Activated CD4-positive, alpha-beta T cell treated with anti-CD3 and anti-CD28 coated beads, Interleukin-2, Interleukin-4, amounts not matched to agents 100 ng/mL and 50 ng/mL, durations not matched to agents 16 hours and 8 hours (primary cell): ENCODE results near the gene RAPGEF6.
A peak's percentile ranks its signal among the peaks of the same experiment; 100 is the strongest.
"Not testable (repeated sequence)": the region's sequence is repeated elsewhere in the genome, so short reads cannot be mapped to it uniquely, and the experiment has no call there.

ENCODE experiments used
- DNase-seq: peaks from one replicate; pipeline ENCODE4 v3.0.0-alpha.2; 2020; ENCODE audit warnings: low spot score

Gene RAPGEF6

GRCh38 chr5:131423056-131423455 lies 212.0 kb downstream of the RAPGEF6 start:
- no peak for DNase-seq

- no peak for DNase-seq
Measured at GRCh38 chr5:131419877-131420276, 215.2 kb downstream of the RAPGEF6 start.

- DNase-seq, result no peak
Measured at GRCh38 chr5:131418846-131419245, 216.2 kb downstream of the RAPGEF6 start.

GRCh38 chr5:131417240-131417869 lies 217.7 kb downstream of the RAPGEF6 start:
- peak; percentile 80 for DNase-seq

- no peak for DNase-seq
Measured at GRCh38 chr5:131416729-131417128, 218.3 kb downstream of the RAPGEF6 start.

GRCh38 chr5:131413605-131414559 lies 221.1 kb downstream of the RAPGEF6 start:
- DNase-seq, result peak; percentile 62

- DNase-seq, result no peak
Measured at GRCh38 chr5:131406975-131407638, 227.9 kb downstream of the RAPGEF6 start.

GRCh38 chr5:131406076-131406475 lies 229.0 kb downstream of the RAPGEF6 start:
- no peak for DNase-seq

- no peak for DNase-seq
Measured at GRCh38 chr5:131405674-131406073, 229.4 kb downstream of the RAPGEF6 start.

- no peak for DNase-seq
Measured at GRCh38 chr5:131400585-131400984, 234.4 kb downstream of the RAPGEF6 start.

GRCh38 chr5:131399007-131399406 lies 236.0 kb downstream of the RAPGEF6 start:
- DNase-seq, result not testable (repeated sequence)

- no peak for DNase-seq
Measured at GRCh38 chr5:131396630-131397273, 238.3 kb downstream of the RAPGEF6 start.

- peak; percentile 80 for DNase-seq
Measured at GRCh38 chr5:131396015-131396414, 239.0 kb downstream of the RAPGEF6 start.

GRCh38 chr5:131394128-131394527 lies 240.9 kb downstream of the RAPGEF6 start:
- DNase-seq, result peak; percentile 83

- DNase-seq, result no peak
Measured at GRCh38 chr5:131393498-131393968, 241.5 kb downstream of the RAPGEF6 start.

GRCh38 chr5:131392466-131393095 lies 242.4 kb downstream of the RAPGEF6 start:
- no peak for DNase-seq

GRCh38 chr5:131389869-131390265 lies 245.2 kb downstream of the RAPGEF6 start:
- DNase-seq, result no peak

- peak; percentile 73 for DNase-seq
Measured at GRCh38 chr5:131389096-131389868, 245.7 kb downstream of the RAPGEF6 start.

GRCh38 chr5:131387255-131387654 lies 247.8 kb downstream of the RAPGEF6 start:
- no peak for DNase-seq

GRCh38 chr5:131386779-131387178 lies 248.2 kb downstream of the RAPGEF6 start:
- DNase-seq, result no peak

- no peak for DNase-seq
Measured at GRCh38 chr5:131386124-131386523, 248.9 kb downstream of the RAPGEF6 start.
